HG03342 (cell line): ENCODE data around the gene MMRN1.

Experiments used
- ATAC-seq: cut with Tn5 transposase; IDR thresholded peaks from one replicate; pipeline ENCODE4 v1.9.1; 2021; ENCODE audit warnings: mild to moderate bottlenecking, moderate library complexity; ENCODE audit not compliant: unreplicated experiment

Gene MMRN1, protein sequence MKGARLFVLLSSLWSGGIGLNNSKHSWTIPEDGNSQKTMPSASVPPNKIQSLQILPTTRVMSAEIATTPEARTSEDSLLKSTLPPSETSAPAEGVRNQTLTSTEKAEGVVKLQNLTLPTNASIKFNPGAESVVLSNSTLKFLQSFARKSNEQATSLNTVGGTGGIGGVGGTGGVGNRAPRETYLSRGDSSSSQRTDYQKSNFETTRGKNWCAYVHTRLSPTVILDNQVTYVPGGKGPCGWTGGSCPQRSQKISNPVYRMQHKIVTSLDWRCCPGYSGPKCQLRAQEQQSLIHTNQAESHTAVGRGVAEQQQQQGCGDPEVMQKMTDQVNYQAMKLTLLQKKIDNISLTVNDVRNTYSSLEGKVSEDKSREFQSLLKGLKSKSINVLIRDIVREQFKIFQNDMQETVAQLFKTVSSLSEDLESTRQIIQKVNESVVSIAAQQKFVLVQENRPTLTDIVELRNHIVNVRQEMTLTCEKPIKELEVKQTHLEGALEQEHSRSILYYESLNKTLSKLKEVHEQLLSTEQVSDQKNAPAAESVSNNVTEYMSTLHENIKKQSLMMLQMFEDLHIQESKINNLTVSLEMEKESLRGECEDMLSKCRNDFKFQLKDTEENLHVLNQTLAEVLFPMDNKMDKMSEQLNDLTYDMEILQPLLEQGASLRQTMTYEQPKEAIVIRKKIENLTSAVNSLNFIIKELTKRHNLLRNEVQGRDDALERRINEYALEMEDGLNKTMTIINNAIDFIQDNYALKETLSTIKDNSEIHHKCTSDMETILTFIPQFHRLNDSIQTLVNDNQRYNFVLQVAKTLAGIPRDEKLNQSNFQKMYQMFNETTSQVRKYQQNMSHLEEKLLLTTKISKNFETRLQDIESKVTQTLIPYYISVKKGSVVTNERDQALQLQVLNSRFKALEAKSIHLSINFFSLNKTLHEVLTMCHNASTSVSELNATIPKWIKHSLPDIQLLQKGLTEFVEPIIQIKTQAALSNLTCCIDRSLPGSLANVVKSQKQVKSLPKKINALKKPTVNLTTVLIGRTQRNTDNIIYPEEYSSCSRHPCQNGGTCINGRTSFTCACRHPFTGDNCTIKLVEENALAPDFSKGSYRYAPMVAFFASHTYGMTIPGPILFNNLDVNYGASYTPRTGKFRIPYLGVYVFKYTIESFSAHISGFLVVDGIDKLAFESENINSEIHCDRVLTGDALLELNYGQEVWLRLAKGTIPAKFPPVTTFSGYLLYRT

GRCh38 chr4:89894649-89895550 is at the start of gene MMRN1:
Gene MMRN1 (plus strand): TSS chr4:89894854. CDS start chr4:89894972, 118 bp downstream.
- peak; percentile 59 for ATAC-seq

GRCh38 chr4:89847571-89848325 is 46.9 kb upstream of the MMRN1 start:
- no peak for ATAC-seq

DNA sequence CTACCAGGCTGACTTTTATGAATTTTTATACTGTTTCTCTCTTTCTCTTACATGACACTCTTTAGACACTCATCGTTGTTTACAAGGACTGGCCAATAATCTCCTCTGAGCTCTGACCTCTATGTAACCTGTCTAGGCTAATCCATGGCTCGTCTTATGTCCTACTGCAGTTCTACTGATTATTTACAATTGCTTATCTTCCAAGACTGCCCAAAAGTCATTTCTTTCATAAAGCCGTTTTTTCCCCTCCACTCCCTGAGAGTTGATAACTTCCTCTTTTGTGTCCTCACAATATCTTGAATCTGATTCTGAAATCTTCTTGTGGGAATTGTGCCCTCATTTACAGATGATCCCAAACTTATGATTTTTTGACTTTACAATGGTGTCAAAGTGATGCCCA is 39.4 kb upstream of the MMRN1 start:
- no peak for ATAC-seq

GRCh38 chr4:89860971-89861370 is 33.7 kb upstream of the MMRN1 start:
- no peak for ATAC-seq

GRCh38 chr4:89863533-89863932 is 31.1 kb upstream of the MMRN1 start:
- ATAC-seq, result no peak

GRCh38 chr4:89868276-89868675 is 26.4 kb upstream of the MMRN1 start:
- ATAC-seq, result no peak

DNA sequence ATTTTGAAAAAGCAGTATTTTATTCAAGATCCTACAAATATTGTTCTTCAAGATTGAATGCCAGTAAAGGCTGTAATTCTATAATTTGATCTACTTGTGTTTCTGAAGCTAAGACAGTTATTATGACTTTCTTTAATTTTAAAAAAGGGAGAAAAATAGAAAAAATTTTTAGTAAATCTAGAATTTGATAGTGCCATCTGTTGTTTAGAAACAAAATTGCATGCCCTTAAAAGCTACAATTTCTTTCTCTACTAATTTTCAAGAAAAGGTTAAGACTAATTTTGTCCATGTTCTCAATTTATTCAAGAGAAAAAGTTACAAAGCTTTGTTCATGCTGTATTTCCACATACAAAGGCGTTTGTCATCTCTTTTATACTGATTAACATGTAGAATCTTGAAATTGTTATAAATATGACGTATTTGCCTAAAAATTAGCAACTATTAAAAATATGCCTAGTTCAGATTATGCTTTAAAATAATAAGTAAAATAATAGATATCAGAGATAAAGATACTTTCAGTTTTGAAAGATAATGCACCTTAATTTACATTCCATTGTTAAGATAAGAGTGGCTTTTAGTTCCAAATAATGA is 25.6 kb upstream of the MMRN1 start:
- ATAC-seq, result no peak

DNA sequence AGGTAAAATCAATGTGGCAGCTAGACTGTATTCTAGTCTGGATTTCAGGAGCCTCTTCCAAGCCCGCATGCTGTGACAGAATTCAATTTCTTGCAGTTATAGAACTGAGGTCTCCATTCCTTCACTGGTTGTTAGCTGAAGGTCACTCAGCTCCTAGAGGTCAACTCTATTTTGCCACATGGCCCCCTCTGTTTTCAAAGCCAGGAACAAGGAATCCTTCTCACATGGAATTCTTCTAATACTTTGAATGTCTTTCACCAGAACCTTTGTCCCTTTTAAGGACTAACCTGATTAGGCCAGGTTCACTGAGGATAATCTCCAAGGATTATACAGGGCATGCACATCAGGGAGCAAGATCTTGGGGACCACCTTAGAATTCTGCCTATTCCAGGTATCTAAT is 23.4 kb upstream of the MMRN1 start:
- ATAC-seq, result no peak

DNA sequence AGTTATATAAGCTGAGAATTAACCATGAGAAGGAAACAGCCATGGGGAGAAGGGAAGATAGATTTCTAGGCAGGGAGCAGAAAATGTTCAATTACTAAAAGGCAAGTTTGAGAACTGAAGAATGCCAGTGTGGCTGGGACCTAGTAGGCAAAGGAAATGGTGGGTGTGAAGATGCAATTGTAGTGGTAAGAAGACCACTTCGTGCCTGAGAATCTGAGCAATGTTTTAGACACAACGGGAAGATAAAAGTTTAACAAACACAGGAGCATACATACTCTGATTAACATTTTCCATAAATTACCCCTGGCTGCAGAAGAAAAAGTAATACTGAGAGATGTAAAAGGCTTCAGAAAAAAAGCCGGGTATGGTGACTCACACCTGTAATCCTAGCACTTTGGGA is 18.1 kb upstream of the MMRN1 start:
- ATAC-seq, result no peak

GRCh38 chr4:89878611-89879010 is 16.0 kb upstream of the MMRN1 start:
- no peak for ATAC-seq

GRCh38 chr4:89879215-89879614 is 15.4 kb upstream of the MMRN1 start:
- no peak for ATAC-seq

DNA sequence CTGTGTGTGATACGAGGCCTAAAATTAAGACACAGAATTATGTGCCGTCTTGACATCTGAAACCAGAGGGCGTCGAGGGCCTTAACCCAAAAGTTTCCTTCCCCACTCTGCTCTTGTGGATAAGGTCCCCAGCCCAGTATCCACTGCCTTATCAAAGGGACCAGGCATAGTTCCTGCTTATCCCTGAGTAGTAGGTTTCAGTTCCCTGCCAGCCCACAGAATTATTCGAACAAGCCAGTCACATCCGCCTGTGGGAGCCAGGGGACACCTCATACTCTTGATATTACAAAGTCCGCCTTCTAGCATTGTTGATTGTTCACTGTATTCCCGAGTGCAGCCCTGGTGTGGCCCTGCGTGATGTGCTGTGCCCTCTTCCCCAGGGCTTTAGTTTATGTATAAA is 5.4 kb upstream of the MMRN1 start:
- no peak for ATAC-seq

DNA sequence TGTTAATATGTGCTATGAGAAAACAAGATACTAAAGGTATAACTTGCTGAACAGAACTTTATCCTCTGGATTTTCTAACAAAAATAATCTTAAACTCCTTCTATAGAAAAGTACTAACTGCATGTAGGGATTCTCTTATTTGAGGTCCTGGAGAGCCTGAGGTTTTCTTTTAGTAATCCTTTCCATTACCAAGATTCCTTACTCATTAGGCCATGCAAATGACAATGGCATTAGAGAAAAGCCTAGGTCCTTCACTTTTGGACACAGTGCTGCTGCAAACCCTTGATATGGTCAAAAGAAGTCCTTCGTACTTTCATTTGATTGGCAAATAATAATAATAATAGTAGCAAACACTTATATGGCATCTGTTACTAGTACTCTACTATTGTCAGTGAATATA is 3.2 kb downstream of the MMRN1 start:
- no peak for ATAC-seq

- ATAC-seq, result no peak
These were observed 3.7 kb downstream of the MMRN1 start for GRCh38 chr4:89898304-89898716.

GRCh38 chr4:89899152-89899551 is 4.5 kb downstream of the MMRN1 start:
- ATAC-seq, result no peak

DNA sequence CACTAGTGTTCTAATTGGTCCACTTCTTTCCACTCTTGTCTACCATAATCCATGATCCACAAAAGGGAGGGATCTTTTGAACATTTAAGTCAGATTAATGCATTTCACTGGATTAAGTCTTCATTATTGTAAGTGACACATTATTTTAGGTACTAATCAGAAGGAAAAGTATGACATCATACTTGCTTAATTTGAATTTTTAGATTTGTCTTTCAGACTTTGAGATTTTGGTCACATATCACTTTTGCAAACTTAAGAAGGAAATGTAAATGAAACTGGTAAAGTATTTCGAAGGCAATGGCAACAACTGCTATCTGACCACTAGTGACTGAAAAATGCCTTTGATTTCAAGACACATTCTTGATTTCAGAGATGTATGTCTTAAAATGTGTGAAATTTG is 5.2 kb downstream of the MMRN1 start:
- ATAC-seq, result no peak

DNA sequence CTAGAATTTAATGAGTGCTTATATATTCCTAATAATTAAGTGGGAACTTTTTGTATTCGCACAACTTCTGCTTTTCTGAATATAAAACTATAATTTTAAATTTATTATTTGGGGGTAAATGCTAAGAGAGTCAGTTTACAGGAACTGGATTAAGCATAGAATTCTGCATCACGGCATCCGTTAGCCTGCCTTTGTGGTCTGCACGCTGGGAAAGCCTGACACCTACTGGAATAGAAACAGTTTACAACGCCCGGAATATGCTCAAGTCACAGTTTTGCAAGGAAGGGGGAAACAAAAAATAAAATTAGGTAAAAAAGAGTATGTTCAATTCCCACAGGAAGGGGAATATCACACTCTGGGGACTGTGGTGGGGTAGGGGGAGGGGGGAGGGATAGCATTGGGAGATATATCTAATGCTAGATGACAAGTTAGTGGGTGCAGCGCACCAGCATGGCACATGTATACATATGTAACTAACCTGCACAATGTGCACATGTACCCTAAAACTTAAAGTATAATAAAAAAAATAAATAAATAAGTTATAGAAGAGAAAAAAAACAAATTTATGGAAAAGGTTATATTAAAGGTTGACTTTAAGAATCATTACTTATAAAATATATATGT is 7.3 kb downstream of the MMRN1 start:
- ATAC-seq, result peak; percentile 92

DNA sequence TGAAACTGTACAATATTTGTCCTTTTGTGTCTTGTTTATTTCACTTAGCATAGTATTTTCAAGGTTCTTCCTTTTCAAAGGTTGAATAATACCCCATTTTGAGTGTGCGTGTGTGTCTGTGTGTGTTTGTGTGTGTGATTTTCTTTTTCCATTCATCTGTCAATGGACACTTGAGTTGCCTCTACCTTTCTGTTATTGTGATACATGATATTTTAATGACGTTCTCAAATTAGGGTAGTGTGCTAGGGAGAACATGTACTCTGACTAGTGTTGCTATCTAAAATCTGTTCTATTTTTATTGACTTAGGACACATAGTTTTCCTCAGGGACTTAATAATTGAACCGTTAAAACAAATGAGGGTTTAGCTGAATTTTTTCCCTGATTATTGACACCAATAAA is 9.9 kb downstream of the MMRN1 start:
- no peak for ATAC-seq

DNA sequence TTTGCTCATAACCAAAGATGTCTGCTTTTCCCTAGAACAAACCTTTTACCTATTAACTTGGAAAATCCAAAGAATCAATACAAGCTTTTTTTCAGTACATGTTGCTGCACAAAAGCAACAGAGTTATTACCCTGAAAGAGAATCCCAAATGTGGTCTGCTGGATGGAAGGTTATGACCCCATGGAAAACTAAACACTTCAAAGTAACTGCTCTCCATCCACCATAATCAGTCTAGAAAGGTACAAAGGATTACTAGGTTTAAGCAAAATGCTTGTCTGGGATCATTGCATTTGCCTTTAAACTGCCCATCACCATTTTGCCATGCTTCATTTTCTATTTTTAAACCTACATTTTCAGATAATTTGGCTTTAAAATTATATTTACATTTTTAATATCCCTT is 11.7 kb downstream of the MMRN1 start:
- no peak for ATAC-seq
